Caco-2 (cell line): ENCODE results near the gene ANKLE1. TPM values are rescaled to one million over a fixed set of nuclear protein-coding genes. Genes with fewer than 3 reads are reported as not detected.

Experiments used
- BruUV-seq: library from RNA; stranded (reverse); fragments of 400-500 nt; replicated peaks from 2 replicates; lab custom pipeline; 2021; lab: Mats Ljungman, UMichigan
- CTCF ChIA-PET: fragments of 300-600 bp; sonication (Branson Sonifier 250); formaldehyde crosslinking; loops from one replicate; lab custom pipeline; 2022; ENCODE audit warnings: antibody characterized with exemption; lab: Charles Lee
- POLR2A ChIA-PET: fragments of 300-600 bp; sonication (Branson Sonifier 250); formaldehyde crosslinking; loops from one replicate; lab custom pipeline; 2022; ENCODE audit warnings: antibody characterized with exemption; lab: Charles Lee
- DNase-seq, 2 experiments: peaks; one replicate each; pipeline versions ENCODE4 v3.0.0 to v3.0.0-alpha.2; 2020 to 2022
- H3K27me3 ChIP-seq: replicated peaks from 2 replicates; pipeline ENCODE4 v1.6.0; 2011; ENCODE audit warnings: low read length; ENCODE audit not compliant: control insufficient read depth, insufficient read depth
- H3K36me3 ChIP-seq: 2 replicates; pipeline ENCODE4 v1.5.1; 2011; ENCODE audit warnings: low read length; ENCODE audit not compliant: control insufficient read depth, insufficient read depth
- H3K4me1 ChIP-seq: fragments of 250-450 bp; sonication (Bioruptor Pico); 2 replicates; pipeline ENCODE4 v1.5.1; 2020; ENCODE audit warnings: mild to moderate bottlenecking
- H3K4me3 ChIP-seq: 2 replicates; pipeline ENCODE4 v1.5.1; 2011; ENCODE audit warnings: low read depth, mild to moderate bottlenecking, control low read depth, low read length
- H3K9me3 ChIP-seq: fragments of 250-450 bp; sonication (Bioruptor Pico); 2 replicates; pipeline ENCODE4 v1.5.1; 2020; ENCODE audit warnings: mild to moderate bottlenecking, moderate library complexity
- H3K27ac Mint-ChIP-seq: one replicate; pipeline ENCODE4 v1.8.0; 2022; ENCODE audit warnings: mixed read lengths; ENCODE audit not compliant: unreplicated experiment
- H3K27me3 Mint-ChIP-seq: one replicate; pipeline ENCODE4 v1.8.0; 2022; ENCODE audit warnings: mixed read lengths; ENCODE audit not compliant: insufficient read depth, unreplicated experiment
- H3K36me3 Mint-ChIP-seq: one replicate; pipeline ENCODE4 v1.8.0; 2022; ENCODE audit warnings: mild to moderate bottlenecking, mixed read lengths; ENCODE audit not compliant: insufficient read depth, unreplicated experiment
- H3K4me1 Mint-ChIP-seq: one replicate; pipeline ENCODE4 v1.8.0; 2022; ENCODE audit warnings: low read depth, mixed read lengths; ENCODE audit not compliant: unreplicated experiment
- H3K4me3 Mint-ChIP-seq: one replicate; pipeline ENCODE4 v1.8.0; 2022; ENCODE audit warnings: mild to moderate bottlenecking, moderate library complexity, mixed read lengths; ENCODE audit not compliant: unreplicated experiment
- H3K9me3 Mint-ChIP-seq: one replicate; pipeline ENCODE4 v1.8.0; 2022; ENCODE audit warnings: mixed read lengths; ENCODE audit not compliant: unreplicated experiment
- intact Hi-C: fragments of 100-400 bp; cut with micrococcal nuclease; formaldehyde crosslinking; loops from one replicate; pipeline ENCODE4 v1.10.0; 2022; ENCODE audit not compliant: unreplicated experiment
- total RNA-seq: library from RNA; stranded (reverse); gene quantifications from 2 replicates; pipeline ENCODE4 v1.2.3, GENCODE V29; 2022
- TF ChIP-seq, protein P1 (sequence below), 2 experiments: fragments of 200-600 bp in 1 of 2; IDR thresholded peaks; 1 replicate in 1 of 2; 2 replicates in 1 of 2; pipeline versions ENCODE4 v1.5.1 to v1.8.0; 2011 to 2022; ENCODE audit warnings: antibody characterized with exemption in 1 of 2, control low read depth in 1 of 2, inconsistent platforms in 1 of 2, low read depth in 1 of 2, low read length in 1 of 2, mild to moderate bottlenecking in 1 of 2, moderate library complexity in 1 of 2; ENCODE audit not compliant: insufficient read depth in 1 of 2, severe bottlenecking in 1 of 2, unreplicated experiment in 1 of 2

Gene ANKLE1
- total RNA-seq, 1 experiment from 2014 or later: 14.3 TPM

DNA sequence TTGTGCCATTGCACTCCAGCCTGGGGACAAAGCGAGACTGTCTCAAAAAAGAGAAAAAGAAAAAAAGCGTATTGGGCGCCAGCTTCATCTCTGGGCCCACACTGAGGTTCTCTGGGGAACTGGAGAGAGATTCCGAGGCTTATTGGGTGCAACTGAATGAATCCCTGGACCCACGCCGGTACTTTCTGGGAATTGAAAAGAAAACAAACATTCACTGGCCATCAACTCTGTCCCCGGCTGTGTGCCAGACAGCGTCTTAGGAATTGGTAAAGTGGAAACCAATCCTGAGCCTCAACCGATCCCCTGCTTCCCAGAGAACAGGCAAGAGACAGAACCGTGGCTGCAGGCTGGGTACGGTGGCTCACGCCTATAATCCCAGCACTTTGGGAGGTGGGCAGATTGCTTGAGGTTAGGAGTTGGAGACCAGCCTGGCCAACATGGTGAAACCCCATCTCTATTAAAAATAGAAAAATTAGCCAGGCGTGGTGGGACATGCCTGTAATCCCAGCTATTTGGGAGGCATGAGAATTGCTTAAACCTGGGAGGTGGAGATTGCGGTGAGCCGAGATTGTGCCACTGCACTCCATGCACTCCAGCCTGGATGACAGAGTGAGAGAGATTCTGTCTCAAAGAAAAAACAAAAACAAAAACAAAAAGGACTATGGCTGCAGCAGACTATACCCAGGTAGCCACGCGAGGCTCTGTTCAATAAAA lies 44.3 kb downstream of the ANKLE1 start:
- Mint-ChIP-seq H3K36me3 (peaks cover 35% of the 10 kb centered on the region), H3K27ac (no peak overlapping the region), H3K27me3 (no peaks in the 10 kb centered on the region), H3K4me3 (no peak overlapping the region), H3K9me3 (no peaks in the 10 kb centered on the region), H3K4me1 (no peaks in the 10 kb centered on the region)
- intact Hi-C loops: loop anchor here (5.0 kb wide), 1 partner anchor 34 kb away; no protein-coding TSS in a partner anchor
- no peaks in the 10 kb centered on the region for H3K27me3 ChIP-seq
- DNase-seq: no peak
- no TSS peak for BruUV-seq
- no peaks in the 10 kb centered on the region for H3K9me3 ChIP-seq
- H3K36me3 ChIP-seq: no peaks in the 10 kb centered on the region; the same call in none of the 2 replicates
- ChIA-PET POLR2A (interaction anchor here (0.9 kb wide), 1 partner anchor 17 kb away, joined by 4 read pairs; no protein-coding TSS in a partner anchor), CTCF (interaction anchor here (0.5 to 1.7 kb wide), 3 partner anchors 10 to 34 kb away, joined by 3 to 7 read pairs (median 7); partner anchors contain the start of gene MRPL34)
- peaks cover 20% of the 10 kb centered on the region for H3K4me1 ChIP-seq
- no peak overlapping the region for H3K4me3 ChIP-seq
- TF ChIP-seq, protein P1, sequence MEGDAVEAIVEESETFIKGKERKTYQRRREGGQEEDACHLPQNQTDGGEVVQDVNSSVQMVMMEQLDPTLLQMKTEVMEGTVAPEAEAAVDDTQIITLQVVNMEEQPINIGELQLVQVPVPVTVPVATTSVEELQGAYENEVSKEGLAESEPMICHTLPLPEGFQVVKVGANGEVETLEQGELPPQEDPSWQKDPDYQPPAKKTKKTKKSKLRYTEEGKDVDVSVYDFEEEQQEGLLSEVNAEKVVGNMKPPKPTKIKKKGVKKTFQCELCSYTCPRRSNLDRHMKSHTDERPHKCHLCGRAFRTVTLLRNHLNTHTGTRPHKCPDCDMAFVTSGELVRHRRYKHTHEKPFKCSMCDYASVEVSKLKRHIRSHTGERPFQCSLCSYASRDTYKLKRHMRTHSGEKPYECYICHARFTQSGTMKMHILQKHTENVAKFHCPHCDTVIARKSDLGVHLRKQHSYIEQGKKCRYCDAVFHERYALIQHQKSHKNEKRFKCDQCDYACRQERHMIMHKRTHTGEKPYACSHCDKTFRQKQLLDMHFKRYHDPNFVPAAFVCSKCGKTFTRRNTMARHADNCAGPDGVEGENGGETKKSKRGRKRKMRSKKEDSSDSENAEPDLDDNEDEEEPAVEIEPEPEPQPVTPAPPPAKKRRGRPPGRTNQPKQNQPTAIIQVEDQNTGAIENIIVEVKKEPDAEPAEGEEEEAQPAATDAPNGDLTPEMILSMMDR (IDR thresholded peaks at IDR 0.05; ENCODE audit: insufficient read depth in 1 of 2, low read depth in 1 of 2, low read length in 1 of 2, severe bottlenecking in 1 of 2, unreplicated experiment in 1 of 2): no peak

DNA sequence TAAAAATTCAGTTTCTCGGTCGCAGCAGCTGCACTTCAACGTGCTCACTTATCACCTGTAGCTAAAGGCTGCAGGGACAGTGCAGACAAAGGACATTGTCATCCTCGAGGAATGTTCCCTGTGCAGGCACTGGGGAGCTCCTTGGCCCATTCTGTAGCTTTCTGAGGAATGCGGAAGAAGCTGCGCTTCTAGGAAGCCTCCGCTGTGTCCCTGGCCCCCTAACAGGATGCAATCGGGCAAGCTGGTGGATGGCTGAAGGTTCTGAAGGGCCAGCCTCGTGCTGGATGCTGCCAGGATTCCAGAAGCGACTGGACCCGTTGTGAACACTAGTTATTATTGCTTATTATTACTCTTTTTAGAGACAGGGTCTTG lies 44.9 kb downstream of the ANKLE1 start:
- ChIA-PET POLR2A (interaction anchor here (0.6 to 0.9 kb wide), 2 partner anchors 18 to 19 kb away, joined by 4 read pairs; no protein-coding TSS in a partner anchor), CTCF (interaction anchor here (0.5 to 1.7 kb wide), 2 partner anchors 10 to 21 kb away, joined by 7 read pairs; partner anchors contain the start of gene MRPL34)
- no peak overlapping the region for H3K27ac Mint-ChIP-seq

More for the DNA sequence above, 44.9 kb downstream of the ANKLE1 start:
- Histone ChIP-seq H3K36me3 (no peaks in the 10 kb centered on the region; the same call in none of the 2 replicates), H3K9me3 (no peaks in the 10 kb centered on the region), H3K4me3 (no peak overlapping the region), H3K4me1 (peaks cover 20% of the 10 kb centered on the region), H3K27me3 (no peaks in the 10 kb centered on the region)
- Mint-ChIP-seq H3K27me3 (no peaks in the 10 kb centered on the region), H3K9me3 (no peaks in the 10 kb centered on the region), H3K36me3 (peaks cover 30% of the 10 kb centered on the region), H3K4me1 (no peaks in the 10 kb centered on the region), H3K4me3 (no peak overlapping the region)
- no peak for DNase-seq
- no TSS peak for BruUV-seq
- intact Hi-C loops: loop anchor here (5.0 kb wide), 1 partner anchor 34 kb away; no protein-coding TSS in a partner anchor
- TF ChIP-seq, protein P1 (IDR thresholded peaks at IDR 0.05; ENCODE audit: insufficient read depth in 1 of 2, low read depth in 1 of 2, low read length in 1 of 2, severe bottlenecking in 1 of 2, unreplicated experiment in 1 of 2): no peak
